ENCODE measurements around the gene LHPP. TPM values are rescaled to one million over a fixed set of nuclear protein-coding genes. Genes with fewer than 3 reads are reported as not detected.

The LHPP gene
- total and polyA plus RNA-seq, 9 donors = 4.3 to 19.9 (median 12.6) TPM

- Histone ChIP-seq H3K9me3 (no peaks in the 10 kb centered on the region), H3K4me3 (no peak overlapping the region), H3K27ac (no peak overlapping the region), H3K36me3 (no peaks in the 10 kb centered on the region), H3K27me3 (no peaks in the 10 kb centered on the region), H3K4me1 (ENCODE audit: insufficient read depth) (peaks cover 26% of the 10 kb centered on the region)
- DNase-seq = no peak
- WGBS, 3 donors = 71 to 85% (median 76%) methylated on average over 10 of the region's 10 CpGs
- intact Hi-C loops (cut with DNase I) = no loop called here
- TF ChIP-seq EP300 (IDR thresholded peaks at IDR 0.05) (no peak), POLR2A (IDR thresholded peaks at IDR 0.05) (no peak), CTCF (IDR thresholded peaks at IDR 0.05) (no peak)
These were observed 95.5 kb downstream of the LHPP start for GRCh38 chr10:124557167-124557566.

GRCh38 chr10:124557648-124558338, 96.2 kb downstream of the LHPP start:
- H3K9me3 ChIP-seq = no peaks in the 10 kb centered on the region
- no peak for DNase-seq
- no peak overlapping the region for H3K4me3 ChIP-seq
- 81 to 88% (median 86%) methylated on average over 16 of the region's 16 CpGs for WGBS, 3 donors
- no peak overlapping the region for H3K27ac ChIP-seq
- no peaks in the 10 kb centered on the region for H3K27me3 ChIP-seq
- intact Hi-C loops (cut with DNase I) = no loop called here
- no peaks in the 10 kb centered on the region for H3K36me3 ChIP-seq
- no peak for TF ChIP-seq CTCF (IDR thresholded peaks at IDR 0.05)
- TF ChIP-seq EP300 (IDR thresholded peaks at IDR 0.05) = no peak
- no peak for TF ChIP-seq POLR2A (IDR thresholded peaks at IDR 0.05)
- H3K4me1 ChIP-seq (ENCODE audit: insufficient read depth) = peaks cover 26% of the 10 kb centered on the region

GRCh38 chr10:124558339-124559321, 97.0 kb downstream of the LHPP start:
- intact Hi-C loops (cut with DNase I) = no loop called here
- TF ChIP-seq EP300 (IDR thresholded peaks at IDR 0.05) (no peak), CTCF (IDR thresholded peaks at IDR 0.05) (no peak), POLR2A (IDR thresholded peaks at IDR 0.05) (no peak)
- Histone ChIP-seq H3K36me3 (no peaks in the 10 kb centered on the region), H3K27ac (peak overlapping the region in 1 of 2 donors; percentile 76), H3K4me3 (no peak overlapping the region), H3K27me3 (no peaks in the 10 kb centered on the region), H3K9me3 (no peaks in the 10 kb centered on the region), H3K4me1 (ENCODE audit: insufficient read depth) (peaks cover 26% of the 10 kb centered on the region)
- DNase-seq = peak in 1 of 5 donors; percentile 40
- WGBS, 3 donors = 62 to 68% (median 62%) methylated on average over 23 of the region's 23 CpGs

- Histone ChIP-seq H3K4me1 (ENCODE audit: insufficient read depth) (peaks cover 26% of the 10 kb centered on the region), H3K27ac (peak overlapping the region; percentile 58 to 76), H3K4me3 (no peak overlapping the region), H3K27me3 (no peaks in the 10 kb centered on the region), H3K36me3 (no peaks in the 10 kb centered on the region), H3K9me3 (no peaks in the 10 kb centered on the region)
- peak in 1 of 5 donors; percentile 43 for DNase-seq
- WGBS, 3 donors = 83 to 89% (median 85%) methylated on average over 11 of the region's 11 CpGs
- intact Hi-C loops (cut with DNase I) = no loop called here
- no peak for TF ChIP-seq POLR2A (IDR thresholded peaks at IDR 0.05)
- TF ChIP-seq CTCF (IDR thresholded peaks at IDR 0.05) = no peak
- TF ChIP-seq EP300 (IDR thresholded peaks at IDR 0.05) = no peak
These were observed 97.9 kb downstream of the LHPP start for GRCh38 chr10:124559372-124560132.
